B cell (primary cell): ENCODE results near the gene VWA8.

Experiments
- EZH2 ChIP-seq: IDR thresholded peaks from 2 replicates; pipeline ENCODE4 v1.6.1; 2012; ENCODE audit warnings: borderline replicate concordance, low read depth, mild to moderate bottlenecking, moderate library complexity, low read length; ENCODE audit not compliant: insufficient read depth, poor library complexity, severe bottlenecking
- TF ChIP-seq, protein P1 (sequence below): fragments of 200-600 bp; IDR thresholded peaks from one replicate; pipeline ENCODE4 v1.8.0; 2022; ENCODE audit warnings: antibody characterized with exemption, mild to moderate bottlenecking

DNA sequence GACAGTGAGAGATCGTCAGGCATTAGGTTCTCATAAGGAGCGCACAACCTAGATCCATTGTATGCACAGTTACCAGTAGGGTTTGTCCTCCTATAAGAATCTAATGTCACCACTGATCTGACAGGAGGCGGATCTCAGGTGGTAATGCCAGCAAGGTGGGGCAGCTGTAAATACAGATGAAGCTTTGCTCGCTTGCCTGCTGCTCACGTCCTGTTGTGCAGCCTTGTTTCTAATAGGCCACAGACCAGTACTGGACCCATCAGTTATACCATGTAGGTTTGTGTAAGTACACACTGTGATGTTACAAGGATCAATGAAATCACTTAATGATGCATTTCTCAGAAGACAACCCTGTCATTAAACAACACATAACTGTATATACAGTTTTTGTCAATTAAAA lies 23.5 kb downstream of the VWA8 start:
- TF ChIP-seq EZH2, result no peak
- TF ChIP-seq, protein P1, sequence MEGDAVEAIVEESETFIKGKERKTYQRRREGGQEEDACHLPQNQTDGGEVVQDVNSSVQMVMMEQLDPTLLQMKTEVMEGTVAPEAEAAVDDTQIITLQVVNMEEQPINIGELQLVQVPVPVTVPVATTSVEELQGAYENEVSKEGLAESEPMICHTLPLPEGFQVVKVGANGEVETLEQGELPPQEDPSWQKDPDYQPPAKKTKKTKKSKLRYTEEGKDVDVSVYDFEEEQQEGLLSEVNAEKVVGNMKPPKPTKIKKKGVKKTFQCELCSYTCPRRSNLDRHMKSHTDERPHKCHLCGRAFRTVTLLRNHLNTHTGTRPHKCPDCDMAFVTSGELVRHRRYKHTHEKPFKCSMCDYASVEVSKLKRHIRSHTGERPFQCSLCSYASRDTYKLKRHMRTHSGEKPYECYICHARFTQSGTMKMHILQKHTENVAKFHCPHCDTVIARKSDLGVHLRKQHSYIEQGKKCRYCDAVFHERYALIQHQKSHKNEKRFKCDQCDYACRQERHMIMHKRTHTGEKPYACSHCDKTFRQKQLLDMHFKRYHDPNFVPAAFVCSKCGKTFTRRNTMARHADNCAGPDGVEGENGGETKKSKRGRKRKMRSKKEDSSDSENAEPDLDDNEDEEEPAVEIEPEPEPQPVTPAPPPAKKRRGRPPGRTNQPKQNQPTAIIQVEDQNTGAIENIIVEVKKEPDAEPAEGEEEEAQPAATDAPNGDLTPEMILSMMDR, result no peak
